Mucosa of descending colon (tissue), 3 donors: ENCODE measurements around the gene TLE6. TPM values are rescaled to one million over a fixed set of nuclear protein-coding genes. Genes with fewer than 3 reads are reported as not detected.
A peak's percentile ranks its signal among the peaks of the same experiment; 100 is the strongest.

ENCODE experiments used
- ATAC-seq: fragments of 200-7000 bp; cut with Tn5 transposase; one replicate; pipeline ENCODE4 v1.9.1; 2020; ENCODE audit warnings: mild to moderate bottlenecking, moderate library complexity
- DNase-seq, 3 donors: peaks; one replicate each; pipeline ENCODE4 v3.0.0-alpha.2; 2020
- H3K36me3 ChIP-seq: fragments of 200-600 bp; one replicate; pipeline ENCODE4 v1.8.0; 2021; ENCODE audit warnings: low read depth, mild to moderate bottlenecking
- H3K4me1 ChIP-seq: fragments of 200-600 bp; one replicate; pipeline ENCODE4 v1.8.0; 2021; ENCODE audit warnings: low read depth, mild to moderate bottlenecking
- H3K4me3 ChIP-seq: fragments of 200-600 bp; one replicate; pipeline ENCODE4 v1.8.0; 2021; ENCODE audit warnings: mild to moderate bottlenecking
- H3K9me3 ChIP-seq: fragments of 200-600 bp; one replicate; pipeline ENCODE4 v1.8.0; 2021; ENCODE audit warnings: mild to moderate bottlenecking
- intact Hi-C, 2 donors: fragments of 100-400 bp; cut with DNase I in 1 of 2; cut with micrococcal nuclease in 1 of 2; formaldehyde crosslinking; loops; one replicate each; pipeline versions ENCODE4 v1.11.0 to v1.11.1; 2022; cut with DNase I, micrococcal nuclease
- total RNA-seq, 3 donors: library from RNA; stranded (reverse); fragmentation: NEBNext Ultra II Directional in 2 of 3; extraction: Animal tissue kit (Norgen Biotek cat#: 25700) in 2 of 3; gene quantifications; one replicate each; pipeline versions ENCODE4 v1.2.1 to v1.2.4, GENCODE V29; 2021 to 2023
- TF ChIP-seq, protein P1 (sequence below): fragments of 200-600 bp; IDR thresholded peaks from one replicate; pipeline ENCODE4 v1.8.0; 2022; ENCODE audit warnings: antibody characterized with exemption, mild to moderate bottlenecking
- donor health status: DM: no; HTN: no; CAD: no; lungs with moderate emphysema.
- donor health status: DM: no; HTN: no; CAD: no.
- donor health status: DM: no; HTN: yes; CAD: no.

Gene TLE6
- total RNA-seq, 3 donors from 2014 or later = 1.8 to 4.1 (median 3.0) TPM

DNA sequence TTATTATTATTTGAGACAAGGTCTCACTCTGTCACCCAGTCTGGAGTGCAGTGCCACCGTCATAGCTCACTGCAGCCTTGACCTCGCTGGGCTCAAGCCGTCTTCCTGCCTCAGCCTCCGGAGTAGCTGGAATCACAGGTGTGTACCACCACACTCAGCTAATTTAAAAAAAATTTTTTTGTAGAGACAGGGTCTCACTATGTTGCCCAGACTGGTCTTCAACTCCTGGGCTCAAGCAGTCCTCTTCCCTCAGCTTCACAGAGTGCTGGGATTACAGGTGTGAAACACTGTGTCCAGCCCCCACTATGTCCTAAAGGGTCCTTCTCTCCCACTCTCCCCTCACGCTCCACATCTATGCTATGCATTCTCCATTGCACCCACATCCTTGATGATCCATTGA lies 60.9 kb downstream of the TLE6 start:
- Histone ChIP-seq H3K4me1 (peaks cover 16% of the 10 kb centered on the region), H3K4me3 (no peak overlapping the region), H3K9me3 (no peaks in the 10 kb centered on the region), H3K36me3 (no peaks in the 10 kb centered on the region)
- ATAC-seq = no peak
- TF ChIP-seq, protein P1, sequence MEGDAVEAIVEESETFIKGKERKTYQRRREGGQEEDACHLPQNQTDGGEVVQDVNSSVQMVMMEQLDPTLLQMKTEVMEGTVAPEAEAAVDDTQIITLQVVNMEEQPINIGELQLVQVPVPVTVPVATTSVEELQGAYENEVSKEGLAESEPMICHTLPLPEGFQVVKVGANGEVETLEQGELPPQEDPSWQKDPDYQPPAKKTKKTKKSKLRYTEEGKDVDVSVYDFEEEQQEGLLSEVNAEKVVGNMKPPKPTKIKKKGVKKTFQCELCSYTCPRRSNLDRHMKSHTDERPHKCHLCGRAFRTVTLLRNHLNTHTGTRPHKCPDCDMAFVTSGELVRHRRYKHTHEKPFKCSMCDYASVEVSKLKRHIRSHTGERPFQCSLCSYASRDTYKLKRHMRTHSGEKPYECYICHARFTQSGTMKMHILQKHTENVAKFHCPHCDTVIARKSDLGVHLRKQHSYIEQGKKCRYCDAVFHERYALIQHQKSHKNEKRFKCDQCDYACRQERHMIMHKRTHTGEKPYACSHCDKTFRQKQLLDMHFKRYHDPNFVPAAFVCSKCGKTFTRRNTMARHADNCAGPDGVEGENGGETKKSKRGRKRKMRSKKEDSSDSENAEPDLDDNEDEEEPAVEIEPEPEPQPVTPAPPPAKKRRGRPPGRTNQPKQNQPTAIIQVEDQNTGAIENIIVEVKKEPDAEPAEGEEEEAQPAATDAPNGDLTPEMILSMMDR = no peak
- intact Hi-C loops = no loop called here
- peak in 1 of 3 donors; percentile 23 for DNase-seq

DNA sequence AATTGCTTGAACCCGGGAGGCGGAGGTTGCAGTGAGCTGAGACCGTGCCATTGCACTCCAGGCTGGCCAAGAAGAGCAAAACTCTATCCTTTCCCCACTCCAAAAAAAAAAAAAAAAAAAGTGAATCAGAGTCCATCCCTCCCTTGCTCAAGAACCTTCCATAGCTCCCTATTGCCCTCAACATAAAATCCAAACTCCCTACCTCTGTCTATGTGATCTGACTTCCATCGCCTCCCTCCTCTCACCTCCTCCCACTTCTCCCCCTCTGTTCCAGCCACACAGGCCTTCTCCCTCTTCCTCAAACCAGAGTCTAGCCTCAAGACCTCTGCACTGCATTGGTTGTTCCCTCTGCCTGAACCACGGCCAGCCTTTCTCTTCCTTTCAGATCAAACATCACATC lies 61.8 kb downstream of the TLE6 start:
- Histone ChIP-seq H3K9me3 (no peaks in the 10 kb centered on the region), H3K4me1 (peaks cover 15% of the 10 kb centered on the region), H3K36me3 (no peaks in the 10 kb centered on the region), H3K4me3 (no peak overlapping the region)
- intact Hi-C loops = no loop called here
- TF ChIP-seq, protein P1 = no peak
- no peak for ATAC-seq
- no peak for DNase-seq

DNA sequence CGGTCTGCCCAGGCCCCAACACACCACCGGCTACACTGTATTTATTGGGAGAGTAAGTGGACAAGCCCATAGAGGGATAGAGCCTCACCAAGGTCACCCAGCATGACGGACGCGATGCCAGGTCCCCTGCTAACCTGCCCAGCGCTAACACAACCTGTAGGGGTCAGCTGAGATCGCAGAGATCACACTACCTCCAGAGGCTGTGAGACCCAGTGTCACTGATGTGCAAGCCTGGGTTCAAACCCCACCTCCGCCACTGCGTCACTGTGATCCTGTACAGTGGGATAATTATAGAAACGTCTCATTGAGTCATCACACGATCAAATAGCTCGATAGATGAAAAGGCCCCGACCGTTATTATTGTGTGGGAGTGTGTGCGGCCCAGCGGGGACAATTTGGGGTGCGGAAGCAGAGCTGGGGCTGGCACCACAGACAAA lies 62.3 kb downstream of the TLE6 start:
- intact Hi-C loops = no loop called here
- ATAC-seq = no peak
- Histone ChIP-seq H3K4me3 (no peak overlapping the region), H3K4me1 (peaks cover 9% of the 10 kb centered on the region), H3K36me3 (no peaks in the 10 kb centered on the region), H3K9me3 (no peaks in the 10 kb centered on the region)
- DNase-seq = peak in 1 of 3 donors; percentile 21
- TF ChIP-seq, protein P1 = no peak

DNA sequence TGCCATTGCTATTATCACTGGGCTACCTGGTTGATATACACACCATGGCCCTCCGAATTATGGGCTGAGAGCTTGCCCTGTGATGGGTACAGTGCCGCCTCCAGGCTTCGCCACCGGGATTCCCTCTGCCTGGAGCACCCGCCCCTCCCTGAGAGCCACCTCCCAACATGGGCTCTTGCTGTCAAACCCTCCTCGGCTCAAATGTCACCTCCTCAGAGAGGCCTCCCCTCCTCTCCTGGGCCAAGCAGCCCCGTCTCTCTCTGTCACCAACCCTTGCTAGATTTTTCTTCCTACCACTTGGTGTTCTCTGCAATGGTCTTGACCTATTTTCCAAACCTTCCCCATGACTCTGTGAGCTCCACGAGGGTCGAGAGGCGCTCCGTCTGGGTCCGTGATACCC lies 64.0 kb downstream of the TLE6 start:
- no peak overlapping the region for H3K4me3 ChIP-seq
- ATAC-seq = no peak
- H3K9me3 ChIP-seq = no peaks in the 10 kb centered on the region
- H3K4me1 ChIP-seq = peaks cover 4% of the 10 kb centered on the region
- intact Hi-C loops = no loop called here
- no peak for DNase-seq
- TF ChIP-seq, protein P1 = no peak
- no peaks in the 10 kb centered on the region for H3K36me3 ChIP-seq

DNA sequence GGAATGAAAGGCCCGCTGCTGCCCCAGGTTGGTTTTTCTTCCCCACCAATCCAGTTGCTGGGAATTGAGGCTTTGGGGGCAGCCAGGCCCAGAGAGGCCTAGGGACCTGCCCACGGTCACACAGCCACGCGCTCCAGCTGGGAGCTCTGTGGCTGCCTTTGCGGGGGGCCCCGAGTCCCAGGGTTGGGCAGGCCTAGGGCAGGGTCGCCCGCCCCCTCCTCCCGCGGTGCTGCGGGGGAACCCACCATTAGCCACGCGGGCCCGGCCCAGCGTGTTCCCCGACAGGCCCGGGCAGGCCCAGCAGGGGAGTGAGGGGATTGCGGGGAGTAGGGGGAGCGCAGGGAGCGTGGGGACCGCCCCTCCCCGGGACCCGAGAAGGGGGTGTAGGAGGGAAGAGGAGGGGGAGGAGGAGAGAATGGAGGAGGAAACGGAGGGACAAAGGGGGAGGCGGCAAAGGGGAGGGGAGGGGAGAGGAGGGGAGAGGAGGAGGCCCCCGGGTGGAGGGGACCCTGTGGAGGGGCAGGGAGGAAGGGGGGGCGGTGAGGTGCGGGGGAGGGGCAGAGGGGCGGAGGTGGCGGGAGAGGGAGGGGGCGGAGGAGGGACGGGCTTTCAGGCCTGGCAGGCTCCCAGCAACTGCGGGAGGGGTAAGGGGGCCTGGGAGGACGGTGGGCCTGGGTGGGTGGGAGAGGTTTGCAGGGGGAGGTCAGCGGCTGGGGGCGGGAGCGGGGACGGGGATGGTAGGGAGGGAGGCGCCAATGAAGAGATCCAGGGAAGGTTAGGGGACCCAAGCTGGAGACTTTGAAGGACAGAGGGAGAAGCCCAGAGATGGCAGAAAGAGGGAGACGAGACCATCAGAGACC lies 64.6 kb downstream of the TLE6 start:
- no peak for ATAC-seq

More for the DNA sequence above, 64.6 kb downstream of the TLE6 start:
- H3K36me3 ChIP-seq = no peaks in the 10 kb centered on the region
- no peaks in the 10 kb centered on the region for H3K9me3 ChIP-seq
- TF ChIP-seq, protein P1 = no peak
- no peaks in the 10 kb centered on the region for H3K4me1 ChIP-seq
- no peak overlapping the region for H3K4me3 ChIP-seq
- intact Hi-C loops = no loop called here
- DNase-seq = peak in 1 of 3 donors; percentile 22
